DMS 273 (cell line): Measurements from ENCODE around the gene LRRK1.

Experiments used
- DNase-seq: peaks from one replicate; lab custom pipeline; 2025; ENCODE audit not compliant: unreplicated experiment; lab: John Stamatoyannopoulos, UW

The LRRK1 gene

GRCh38 chr15:100909565-100909964 is 9.6 kb upstream of the LRRK1 start:
- DNase-seq = no peak

- DNase-seq = peak; percentile 8
Observed at GRCh38 chr15:100909989-100910955, 8.9 kb upstream of the LRRK1 start.

- DNase-seq = no peak
Observed at GRCh38 chr15:100911086-100911485, 8.1 kb upstream of the LRRK1 start.

- no peak for DNase-seq
Observed at GRCh38 chr15:100913961-100914360, 5.2 kb upstream of the LRRK1 start.

GRCh38 chr15:100914876-100915275 is 4.3 kb upstream of the LRRK1 start:
- DNase-seq = no peak

GRCh38 chr15:100918034-100918689 is 995 bp upstream of the LRRK1 start:
- peak; percentile 86 for DNase-seq

- peak; percentile 35 for DNase-seq
Observed at GRCh38 chr15:100919481-100920405, 586 bp downstream of the LRRK1 start.

- DNase-seq = no peak
Observed at GRCh38 chr15:100920516-100921135, 1.5 kb downstream of the LRRK1 start.

GRCh38 chr15:100922192-100923040 is 3.3 kb downstream of the LRRK1 start:
- DNase-seq = no peak

- no peak for DNase-seq
Observed at GRCh38 chr15:100923076-100923475, 3.9 kb downstream of the LRRK1 start.

- DNase-seq = no peak
Observed at GRCh38 chr15:100923902-100924301, 4.7 kb downstream of the LRRK1 start.

- DNase-seq = no peak
Observed at GRCh38 chr15:100924436-100924835, 5.3 kb downstream of the LRRK1 start.

- no peak for DNase-seq
Observed at GRCh38 chr15:100925480-100925879, 6.3 kb downstream of the LRRK1 start.

- DNase-seq = no peak
Observed at GRCh38 chr15:100926258-100926657, 7.1 kb downstream of the LRRK1 start.

- DNase-seq = no peak
Observed at GRCh38 chr15:100926971-100927756, 8.0 kb downstream of the LRRK1 start.

- DNase-seq = no peak
Observed at GRCh38 chr15:100928632-100929280, 9.6 kb downstream of the LRRK1 start.

GRCh38 chr15:100929641-100930042 is 10.5 kb downstream of the LRRK1 start:
- peak; percentile 41 for DNase-seq

GRCh38 chr15:100930306-100930848 is 11.2 kb downstream of the LRRK1 start:
- peak; percentile 33 for DNase-seq
